Panc1 (cell line): ENCODE results near the gene DVL1.

Experiments used
- POLR2AphosphoS5 ChIP-seq: IDR thresholded peaks from 2 replicates; pipeline ENCODE4 v1.6.1; 2012; ENCODE audit warnings: mild to moderate bottlenecking, low read depth, low read length, moderate library complexity
- SIN3A ChIP-seq: IDR thresholded peaks from 2 replicates; pipeline ENCODE4 v1.6.1; 2012; ENCODE audit warnings: low read depth, mild to moderate bottlenecking, low read length, moderate library complexity, borderline replicate concordance; ENCODE audit not compliant: insufficient read depth
- TCF7L2 ChIP-seq: IDR thresholded peaks from 2 replicates; pipeline ENCODE4 v1.6.1; 2011; ENCODE audit warnings: mild to moderate bottlenecking, low read depth, low read length, inconsistent platforms
- TF ChIP-seq, protein P1 (sequence below): fragments of 450-650 bp; IDR thresholded peaks from 2 replicates; pipeline ENCODE4 v1.5.1; 2017; ENCODE audit warnings: mild to moderate bottlenecking

DNA sequence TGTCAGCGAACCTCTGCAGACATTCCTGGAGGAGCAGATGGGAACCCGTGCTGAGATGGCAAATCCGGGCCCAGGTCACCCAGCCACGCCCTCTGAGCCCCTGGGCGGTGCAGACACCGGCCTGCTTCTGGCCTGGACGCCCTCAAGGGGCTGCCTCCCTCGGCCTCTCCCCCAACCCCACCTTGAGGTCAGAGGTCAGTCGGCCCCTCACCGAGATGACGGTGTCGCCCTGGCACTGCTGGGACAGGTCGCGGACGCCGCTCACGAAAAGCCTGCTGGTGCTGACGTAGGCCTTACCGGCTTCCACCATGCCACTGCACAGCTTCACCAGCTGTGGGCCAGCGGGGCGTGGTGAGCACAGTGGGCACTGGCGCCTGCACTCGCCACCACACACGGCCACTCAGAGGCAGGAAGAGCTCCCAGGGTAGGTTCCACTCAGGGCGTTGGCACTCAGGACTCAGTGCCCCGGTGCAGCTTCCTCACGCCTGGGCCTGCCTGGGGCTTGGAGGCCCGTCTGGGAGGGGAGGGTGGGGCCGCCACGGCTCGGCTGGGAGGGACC lies 46.2 kb downstream of the DVL1 start:
- TF ChIP-seq, protein P1, sequence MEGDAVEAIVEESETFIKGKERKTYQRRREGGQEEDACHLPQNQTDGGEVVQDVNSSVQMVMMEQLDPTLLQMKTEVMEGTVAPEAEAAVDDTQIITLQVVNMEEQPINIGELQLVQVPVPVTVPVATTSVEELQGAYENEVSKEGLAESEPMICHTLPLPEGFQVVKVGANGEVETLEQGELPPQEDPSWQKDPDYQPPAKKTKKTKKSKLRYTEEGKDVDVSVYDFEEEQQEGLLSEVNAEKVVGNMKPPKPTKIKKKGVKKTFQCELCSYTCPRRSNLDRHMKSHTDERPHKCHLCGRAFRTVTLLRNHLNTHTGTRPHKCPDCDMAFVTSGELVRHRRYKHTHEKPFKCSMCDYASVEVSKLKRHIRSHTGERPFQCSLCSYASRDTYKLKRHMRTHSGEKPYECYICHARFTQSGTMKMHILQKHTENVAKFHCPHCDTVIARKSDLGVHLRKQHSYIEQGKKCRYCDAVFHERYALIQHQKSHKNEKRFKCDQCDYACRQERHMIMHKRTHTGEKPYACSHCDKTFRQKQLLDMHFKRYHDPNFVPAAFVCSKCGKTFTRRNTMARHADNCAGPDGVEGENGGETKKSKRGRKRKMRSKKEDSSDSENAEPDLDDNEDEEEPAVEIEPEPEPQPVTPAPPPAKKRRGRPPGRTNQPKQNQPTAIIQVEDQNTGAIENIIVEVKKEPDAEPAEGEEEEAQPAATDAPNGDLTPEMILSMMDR: no peak
- TF ChIP-seq POLR2AphosphoS5 (no peak), SIN3A (no peak), TCF7L2 (no peak)
